Transverse colon (tissue), 4 donors: Measurements from ENCODE around the gene OR2V1.

Experiments used
- CTCF ChIP-seq, 5 experiments: fragments of 200-600 bp in 3 of 5; fragments of 450-650 bp in 2 of 5; sonication (generic) in 3 of 5; IDR thresholded peaks; 1 replicate in 2 of 5; 2 replicates in 3 of 5; pipeline ENCODE4 v1.5.1; 2016 to 2017; ENCODE audit warnings: antibody characterized with exemption in 5 of 5, inconsistent platforms in 3 of 5, mild to moderate bottlenecking in 2 of 5, moderate library complexity in 1 of 5
- EP300 ChIP-seq: sonication (generic); formaldehyde crosslinking; IDR thresholded peaks from one replicate; pipeline ENCODE4 v1.6.1; 2017; ENCODE audit warnings: antibody characterized with exemption, low read depth
- POLR2AphosphoS5 ChIP-seq, 3 donors: sonication (generic); formaldehyde crosslinking; IDR thresholded peaks; one replicate each; pipeline ENCODE4 v1.6.1; 2016; ENCODE audit warnings: antibody characterized with exemption in 3 of 3

GRCh38 chr5:181142054-181142453 lies 11.1 kb upstream of the OR2V1 start:
- TF ChIP-seq EP300 (no peak), CTCF (IDR thresholded peaks at IDR 0.05) (no peak), POLR2AphosphoS5 (IDR thresholded peaks at IDR 0.05) (no peak)
